ENCODE measurements around the gene NHLRC4. TPM values are rescaled to one million over a fixed set of nuclear protein-coding genes. Genes with fewer than 3 reads are reported as not detected.

The NHLRC4 gene
- total and polyA plus RNA-seq, 9 of the 15 experiments (the other 6 are each of a cell fraction or from before 2014, with no cell fraction given), result 0.24 to 3.7 (median 1.3) TPM; not detected in 2

GRCh38 chr16:578870-579405, 12.1 kb downstream of the NHLRC4 start (continued):
- TF ChIP-seq, protein P1, sequence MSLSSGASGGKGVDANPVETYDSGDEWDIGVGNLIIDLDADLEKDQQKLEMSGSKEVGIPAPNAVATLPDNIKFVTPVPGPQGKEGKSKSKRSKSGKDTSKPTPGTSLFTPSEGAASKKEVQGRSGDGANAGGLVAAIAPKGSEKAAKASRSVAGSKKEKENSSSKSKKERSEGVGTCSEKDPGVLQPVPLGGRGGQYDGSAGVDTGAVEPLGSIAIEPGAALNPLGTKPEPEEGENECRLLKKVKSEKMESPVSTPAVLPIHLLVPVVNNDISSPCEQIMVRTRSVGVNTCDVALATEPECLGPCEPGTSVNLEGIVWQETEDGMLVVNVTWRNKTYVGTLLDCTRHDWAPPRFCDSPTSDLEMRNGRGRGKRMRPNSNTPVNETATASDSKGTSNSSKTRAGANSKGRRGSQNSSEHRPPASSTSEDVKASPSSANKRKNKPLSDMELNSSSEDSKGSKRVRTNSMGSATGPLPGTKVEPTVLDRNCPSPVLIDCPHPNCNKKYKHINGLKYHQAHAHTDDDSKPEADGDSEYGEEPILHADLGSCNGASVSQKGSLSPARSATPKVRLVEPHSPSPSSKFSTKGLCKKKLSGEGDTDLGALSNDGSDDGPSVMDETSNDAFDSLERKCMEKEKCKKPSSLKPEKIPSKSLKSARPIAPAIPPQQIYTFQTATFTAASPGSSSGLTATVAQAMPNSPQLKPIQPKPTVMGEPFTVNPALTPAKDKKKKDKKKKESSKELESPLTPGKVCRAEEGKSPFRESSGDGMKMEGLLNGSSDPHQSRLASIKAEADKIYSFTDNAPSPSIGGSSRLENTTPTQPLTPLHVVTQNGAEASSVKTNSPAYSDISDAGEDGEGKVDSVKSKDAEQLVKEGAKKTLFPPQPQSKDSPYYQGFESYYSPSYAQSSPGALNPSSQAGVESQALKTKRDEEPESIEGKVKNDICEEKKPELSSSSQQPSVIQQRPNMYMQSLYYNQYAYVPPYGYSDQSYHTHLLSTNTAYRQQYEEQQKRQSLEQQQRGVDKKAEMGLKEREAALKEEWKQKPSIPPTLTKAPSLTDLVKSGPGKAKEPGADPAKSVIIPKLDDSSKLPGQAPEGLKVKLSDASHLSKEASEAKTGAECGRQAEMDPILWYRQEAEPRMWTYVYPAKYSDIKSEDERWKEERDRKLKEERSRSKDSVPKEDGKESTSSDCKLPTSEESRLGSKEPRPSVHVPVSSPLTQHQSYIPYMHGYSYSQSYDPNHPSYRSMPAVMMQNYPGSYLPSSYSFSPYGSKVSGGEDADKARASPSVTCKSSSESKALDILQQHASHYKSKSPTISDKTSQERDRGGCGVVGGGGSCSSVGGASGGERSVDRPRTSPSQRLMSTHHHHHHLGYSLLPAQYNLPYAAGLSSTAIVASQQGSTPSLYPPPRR (CRISPR knock-in tag; IDR thresholded peaks at IDR 0.05; ENCODE audit: borderline replicate concordance), result peak; percentile 93
- TF ChIP-seq PCBP2 (IDR thresholded peaks at IDR 0.05; ENCODE audit: low read depth, low read length, poor library complexity, severe bottlenecking) (no peak), ZNF511 (CRISPR knock-in tag; IDR thresholded peaks at IDR 0.05) (peak; percentile 89; the same call in 1 of the 2 replicates), HCFC1 (IDR thresholded peaks at IDR 0.05; ENCODE audit: low read depth, low read length) (0 out of 2 replicates have a peak, but pooled peaks have one; percentile 17), GABPB1 (CRISPR knock-in tag; IDR thresholded peaks at IDR 0.05) (peak; percentile 85), HDAC3 (IDR thresholded peaks at IDR 0.05; ENCODE audit: borderline replicate concordance, partially characterized antibody) (no peak), NCOA4 (IDR thresholded peaks at IDR 0.05; ENCODE audit: partially characterized antibody) (no peak), NR2C2 (CRISPR knock-in tag; IDR thresholded peaks at IDR 0.05) (peak; percentile 76), NR2C2 (tag; IDR thresholded peaks at IDR 0.05) (no peak), HNRNPL (IDR thresholded peaks at IDR 0.05; ENCODE audit: low read depth, low read length) (peak; percentile 95), GATAD2B (IDR thresholded peaks at IDR 0.05; ENCODE audit: borderline replicate concordance) (0 out of 2 replicates have a peak, but pooled peaks have one; percentile 56), SMC3 (conservative IDR thresholded peaks at IDR 0.05; ENCODE audit: insufficient read depth, low read depth, low read length) (peak; percentile 84), CTCFL (IDR thresholded peaks at IDR 0.05; ENCODE audit: borderline replicate concordance, insufficient read depth, low read depth, low read length, poor library complexity, severe bottlenecking) (peak; percentile 90), THRB (CRISPR knock-in tag; conservative IDR thresholded peaks at IDR 0.05) (no peak), DEAF1 (CRISPR knock-in tag; IDR thresholded peaks at IDR 0.05) (peak; percentile 63), BCL6 (CRISPR knock-in tag; IDR thresholded peaks at IDR 0.05) (no peak), XRCC5 (IDR thresholded peaks at IDR 0.05; ENCODE audit: low read depth, low read length) (peak; percentile 94)
